Astrocyte (in vitro differentiated cells and primary cell): Measurements from ENCODE around the gene ITGAX.

Experiments used
- EZH2 ChIP-seq: IDR thresholded peaks from 2 replicates; pipeline ENCODE4 v1.6.1; 2012; ENCODE audit warnings: mild to moderate bottlenecking, low read length, inconsistent platforms; ENCODE audit not compliant: insufficient read depth
- TF ChIP-seq, protein P1 (sequence below): IDR thresholded peaks from 2 replicates; pipeline ENCODE4 v1.5.1; 2011; ENCODE audit warnings: low read depth, mild to moderate bottlenecking, inconsistent platforms, low read length, moderate library complexity; ENCODE audit not compliant: insufficient read depth

DNA sequence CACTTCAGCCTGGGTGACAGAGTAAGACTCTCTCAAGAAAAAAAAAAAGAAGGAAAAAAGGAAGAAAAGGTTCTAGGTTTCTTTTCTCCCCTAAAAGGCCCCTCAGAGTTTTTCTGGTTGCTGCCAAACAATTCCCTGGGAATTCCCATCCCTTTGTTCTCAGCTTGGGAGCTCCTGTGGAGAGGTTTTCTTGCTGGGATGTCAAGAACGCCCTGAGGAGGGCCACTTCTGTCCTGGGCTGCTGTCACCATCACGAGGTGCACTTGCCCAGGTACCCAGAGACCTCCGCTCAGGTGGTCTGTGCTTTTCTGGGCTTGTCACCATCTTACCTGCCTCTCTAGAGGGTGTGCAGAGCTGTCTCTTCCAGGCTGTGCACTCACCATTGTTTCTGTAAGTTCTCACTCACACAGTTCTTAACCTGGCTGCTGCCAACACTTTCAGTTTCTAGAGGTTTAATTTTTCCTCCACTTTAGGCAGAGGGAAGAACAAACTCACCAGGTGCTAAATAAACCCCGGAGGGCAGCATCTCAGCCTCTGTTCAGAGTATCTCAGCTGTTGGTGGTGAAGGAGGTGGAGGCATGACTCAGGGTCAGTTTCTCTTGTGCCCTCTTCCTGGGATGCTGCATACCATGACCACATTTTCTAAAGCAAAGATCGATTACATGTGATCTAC is 75.5 kb downstream of the ITGAX start:
- TF ChIP-seq EZH2: no peak
- TF ChIP-seq, protein P1, sequence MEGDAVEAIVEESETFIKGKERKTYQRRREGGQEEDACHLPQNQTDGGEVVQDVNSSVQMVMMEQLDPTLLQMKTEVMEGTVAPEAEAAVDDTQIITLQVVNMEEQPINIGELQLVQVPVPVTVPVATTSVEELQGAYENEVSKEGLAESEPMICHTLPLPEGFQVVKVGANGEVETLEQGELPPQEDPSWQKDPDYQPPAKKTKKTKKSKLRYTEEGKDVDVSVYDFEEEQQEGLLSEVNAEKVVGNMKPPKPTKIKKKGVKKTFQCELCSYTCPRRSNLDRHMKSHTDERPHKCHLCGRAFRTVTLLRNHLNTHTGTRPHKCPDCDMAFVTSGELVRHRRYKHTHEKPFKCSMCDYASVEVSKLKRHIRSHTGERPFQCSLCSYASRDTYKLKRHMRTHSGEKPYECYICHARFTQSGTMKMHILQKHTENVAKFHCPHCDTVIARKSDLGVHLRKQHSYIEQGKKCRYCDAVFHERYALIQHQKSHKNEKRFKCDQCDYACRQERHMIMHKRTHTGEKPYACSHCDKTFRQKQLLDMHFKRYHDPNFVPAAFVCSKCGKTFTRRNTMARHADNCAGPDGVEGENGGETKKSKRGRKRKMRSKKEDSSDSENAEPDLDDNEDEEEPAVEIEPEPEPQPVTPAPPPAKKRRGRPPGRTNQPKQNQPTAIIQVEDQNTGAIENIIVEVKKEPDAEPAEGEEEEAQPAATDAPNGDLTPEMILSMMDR: no peak
